ENCODE results near the gene LENG9. TPM values are rescaled to one million over a fixed set of nuclear protein-coding genes. Genes with fewer than 3 reads are reported as not detected.

LENG9 gene
- total RNA-seq, 1 experiment from 2014 or later, result 14.7 TPM

DNA sequence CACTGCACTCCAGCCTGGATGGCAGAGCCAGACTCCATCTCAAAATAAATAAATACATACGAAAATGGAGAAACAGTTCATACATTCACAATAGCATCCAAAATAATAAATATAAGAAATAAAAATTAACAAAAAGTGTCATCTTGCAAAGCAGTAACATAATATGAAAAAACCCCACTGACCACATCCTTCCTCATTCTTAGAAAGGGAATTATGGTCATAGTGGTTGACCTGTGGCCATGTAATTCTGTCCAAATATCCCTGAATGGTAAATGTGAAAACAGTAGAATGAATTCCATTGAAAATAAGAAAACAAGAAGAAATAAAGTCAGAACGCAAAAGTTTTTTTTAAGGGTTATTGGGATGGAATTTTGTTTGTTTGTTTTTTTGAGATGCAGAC, 16.5 kb upstream of the LENG9 start:
- no TSS peak for BruUV-seq (replicated peaks)
- H3K4me1 Mint-ChIP-seq (ENCODE audit: low read depth, unreplicated experiment), result no peaks in the 10 kb centered on the region

DNA sequence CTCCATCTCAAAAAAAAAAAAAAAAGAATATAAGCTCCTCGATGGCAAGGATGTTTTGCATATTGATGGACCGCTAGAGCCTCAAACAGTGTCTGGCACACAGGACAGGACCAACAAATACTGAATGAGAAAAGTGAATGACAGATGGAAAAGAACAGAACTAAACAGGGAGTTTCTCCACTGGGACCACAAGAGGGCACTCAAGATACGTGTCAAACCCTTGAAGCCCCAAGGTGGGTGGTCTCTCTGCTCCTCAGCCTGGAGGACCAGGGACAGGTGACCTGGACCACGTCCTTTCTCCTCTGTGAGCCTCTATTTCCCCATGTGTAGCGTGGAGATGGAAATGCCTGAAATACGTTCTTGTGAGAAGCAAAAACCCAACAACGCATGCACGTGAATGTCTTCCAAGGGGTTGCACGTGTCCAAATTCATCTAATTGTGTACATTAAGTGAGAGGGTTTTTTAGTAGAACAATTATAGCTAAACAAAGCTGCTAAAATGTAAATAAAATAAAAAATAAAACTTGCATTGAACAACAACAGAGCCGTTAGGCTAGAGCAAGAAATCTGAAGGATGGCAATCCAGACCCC, 15.2 kb upstream of the LENG9 start:
- no TSS peak for BruUV-seq (replicated peaks)
- peak; percentile 57 for DNase-seq
- Mint-ChIP-seq H3K4me3 (ENCODE audit: low read depth, unreplicated experiment) (no peak overlapping the region), H3K36me3 (ENCODE audit: insufficient read depth, unreplicated experiment) (no peaks in the 10 kb centered on the region), H3K9me3 (ENCODE audit: low read depth, unreplicated experiment) (no peaks in the 10 kb centered on the region), H3K27me3 (ENCODE audit: unreplicated experiment) (peaks cover 53% of the 10 kb centered on the region), H3K4me1 (ENCODE audit: low read depth, unreplicated experiment) (peaks cover 4% of the 10 kb centered on the region), H3K27ac (ENCODE audit: unreplicated experiment) (no peak overlapping the region)
- CTCF ChIA-PET, result interaction anchor here (1.3 kb wide), 1 partner anchor 201 kb away, joined by 3 read pairs; no protein-coding TSS in a partner anchor
- intact Hi-C loops (cut with micrococcal nuclease; ENCODE audit: unreplicated experiment), result no loop called here
- TF ChIP-seq, protein P1, sequence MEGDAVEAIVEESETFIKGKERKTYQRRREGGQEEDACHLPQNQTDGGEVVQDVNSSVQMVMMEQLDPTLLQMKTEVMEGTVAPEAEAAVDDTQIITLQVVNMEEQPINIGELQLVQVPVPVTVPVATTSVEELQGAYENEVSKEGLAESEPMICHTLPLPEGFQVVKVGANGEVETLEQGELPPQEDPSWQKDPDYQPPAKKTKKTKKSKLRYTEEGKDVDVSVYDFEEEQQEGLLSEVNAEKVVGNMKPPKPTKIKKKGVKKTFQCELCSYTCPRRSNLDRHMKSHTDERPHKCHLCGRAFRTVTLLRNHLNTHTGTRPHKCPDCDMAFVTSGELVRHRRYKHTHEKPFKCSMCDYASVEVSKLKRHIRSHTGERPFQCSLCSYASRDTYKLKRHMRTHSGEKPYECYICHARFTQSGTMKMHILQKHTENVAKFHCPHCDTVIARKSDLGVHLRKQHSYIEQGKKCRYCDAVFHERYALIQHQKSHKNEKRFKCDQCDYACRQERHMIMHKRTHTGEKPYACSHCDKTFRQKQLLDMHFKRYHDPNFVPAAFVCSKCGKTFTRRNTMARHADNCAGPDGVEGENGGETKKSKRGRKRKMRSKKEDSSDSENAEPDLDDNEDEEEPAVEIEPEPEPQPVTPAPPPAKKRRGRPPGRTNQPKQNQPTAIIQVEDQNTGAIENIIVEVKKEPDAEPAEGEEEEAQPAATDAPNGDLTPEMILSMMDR (IDR thresholded peaks at IDR 0.05; ENCODE audit: unreplicated experiment), result peak; percentile 72

More for the DNA sequence above, 16.5 kb upstream of the LENG9 start:
- no peak for DNase-seq
- CTCF ChIA-PET, result interaction anchor here (0.8 kb wide), 1 partner anchor 49 kb away, joined by 7 read pairs; no protein-coding TSS in a partner anchor
- H3K27ac Mint-ChIP-seq (ENCODE audit: unreplicated experiment), result no peak overlapping the region
- intact Hi-C loops (cut with micrococcal nuclease; ENCODE audit: unreplicated experiment), result loop anchor here (10.0 kb wide), 1 partner anchor 85 kb away; no protein-coding TSS in a partner anchor
- TF ChIP-seq, protein P1 (IDR thresholded peaks at IDR 0.05; ENCODE audit: unreplicated experiment), result no peak
- no peak overlapping the region for H3K4me3 Mint-ChIP-seq (ENCODE audit: low read depth, unreplicated experiment)
- no peaks in the 10 kb centered on the region for H3K36me3 Mint-ChIP-seq (ENCODE audit: insufficient read depth, unreplicated experiment)
- H3K27me3 Mint-ChIP-seq (ENCODE audit: unreplicated experiment), result peaks cover 59% of the 10 kb centered on the region
- no peaks in the 10 kb centered on the region for H3K9me3 Mint-ChIP-seq (ENCODE audit: low read depth, unreplicated experiment)

DNA sequence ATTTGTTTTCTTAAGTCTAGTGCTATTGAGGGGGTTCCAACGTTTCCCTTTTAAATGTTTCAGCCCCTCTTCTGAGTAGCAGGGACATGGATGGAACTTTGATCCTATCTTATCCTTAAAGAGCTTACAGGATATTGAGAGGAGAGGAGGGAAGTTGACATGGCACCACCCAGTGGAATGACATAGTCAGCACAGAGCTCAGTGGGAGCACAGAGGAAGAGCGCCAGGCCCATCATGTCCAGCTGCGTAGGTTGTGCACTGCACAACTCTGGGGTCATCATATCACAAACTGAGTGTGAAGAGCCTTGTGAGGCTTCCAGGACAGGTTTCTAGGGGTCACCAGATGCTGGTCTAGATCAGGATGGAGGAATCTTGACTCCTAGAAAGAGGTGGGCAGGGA, 14.1 kb upstream of the LENG9 start:
- Mint-ChIP-seq H3K4me3 (ENCODE audit: low read depth, unreplicated experiment) (no peak overlapping the region), H3K4me1 (ENCODE audit: low read depth, unreplicated experiment) (peaks cover 13% of the 10 kb centered on the region)
- intact Hi-C loops (cut with micrococcal nuclease; ENCODE audit: unreplicated experiment), result no loop called here

DNA sequence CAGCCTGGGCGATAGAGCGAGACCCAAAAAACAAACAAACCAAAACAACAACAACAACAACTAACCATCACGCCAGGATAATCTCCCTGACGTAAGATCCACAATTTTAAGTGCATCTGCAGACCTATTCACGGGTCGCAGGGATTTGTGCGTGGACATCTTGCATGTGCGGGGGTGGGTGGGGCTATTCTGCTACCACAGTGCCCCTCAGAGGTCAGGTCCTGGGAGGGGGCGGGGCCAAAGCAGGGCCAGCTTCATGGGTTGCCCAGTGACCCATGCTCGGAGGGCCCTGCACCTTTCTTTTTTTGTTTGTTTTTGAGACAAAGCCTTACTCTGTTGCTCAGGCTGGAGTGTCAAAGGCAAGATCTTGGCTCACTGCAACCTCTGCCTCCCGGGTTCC, 12.1 kb upstream of the LENG9 start:
- CTCF ChIA-PET, result no interaction called here
- peaks cover 15% of the 10 kb centered on the region for H3K4me1 Mint-ChIP-seq (ENCODE audit: low read depth, unreplicated experiment)
- TF ChIP-seq, protein P1 (IDR thresholded peaks at IDR 0.05; ENCODE audit: unreplicated experiment), result no peak
- H3K27ac Mint-ChIP-seq (ENCODE audit: unreplicated experiment), result no peak overlapping the region
- no peaks in the 10 kb centered on the region for H3K9me3 Mint-ChIP-seq (ENCODE audit: low read depth, unreplicated experiment)
- no peak for DNase-seq
- BruUV-seq (replicated peaks), result no TSS peak
- intact Hi-C loops (cut with micrococcal nuclease; ENCODE audit: unreplicated experiment), result no loop called here
- no peak overlapping the region for H3K4me3 Mint-ChIP-seq (ENCODE audit: low read depth, unreplicated experiment)
- peaks cover 62% of the 10 kb centered on the region for H3K27me3 Mint-ChIP-seq (ENCODE audit: unreplicated experiment)
- H3K36me3 Mint-ChIP-seq (ENCODE audit: insufficient read depth, unreplicated experiment), result peaks cover 11% of the 10 kb centered on the region

More for the DNA sequence above, 14.1 kb upstream of the LENG9 start:
- no TSS peak for BruUV-seq (replicated peaks)
- DNase-seq, result no peak
- H3K27ac Mint-ChIP-seq (ENCODE audit: unreplicated experiment), result no peak overlapping the region
- CTCF ChIA-PET, result interaction anchor here (0.6 to 1.3 kb wide), 4 partner anchors 14 to 444 kb away, joined by 3 to 6 read pairs (median 4); partner anchors contain the start of gene LENG9
- no peaks in the 10 kb centered on the region for H3K36me3 Mint-ChIP-seq (ENCODE audit: insufficient read depth, unreplicated experiment)
- H3K27me3 Mint-ChIP-seq (ENCODE audit: unreplicated experiment), result peaks cover 61% of the 10 kb centered on the region
- TF ChIP-seq, protein P1 (IDR thresholded peaks at IDR 0.05; ENCODE audit: unreplicated experiment), result peak; percentile 12
- no peaks in the 10 kb centered on the region for H3K9me3 Mint-ChIP-seq (ENCODE audit: low read depth, unreplicated experiment)

Measured in Calu3 (cell line).